Effector memory CD4-positive, alpha-beta T cell (primary cell): ENCODE results near the gene HDHD5.
A peak's percentile ranks its signal among the peaks of the same experiment; 100 is the strongest.

ENCODE experiments used
- DNase-seq, 3 donors: peaks; one replicate each; pipeline ENCODE4 v3.0.0-alpha.2; 2020
- H3K27ac ChIP-seq: 2 replicates; pipeline ENCODE4 v1.7.0; 2013; ENCODE audit warnings: mild to moderate bottlenecking, low read length, moderate library complexity; ENCODE audit not compliant: insufficient read depth, poor library complexity, severe bottlenecking
- H3K27me3 ChIP-seq: replicated peaks from 2 replicates; pipeline ENCODE4 v1.7.0; 2013; ENCODE audit warnings: mild to moderate bottlenecking, low read length; ENCODE audit not compliant: insufficient read depth, control insufficient read depth, poor library complexity, severe bottlenecking
- H3K36me3 ChIP-seq: 2 replicates; pipeline ENCODE4 v1.7.0; 2013; ENCODE audit warnings: mild to moderate bottlenecking, low read length, moderate library complexity; ENCODE audit not compliant: control insufficient read depth, insufficient read depth
- H3K4me1 ChIP-seq: 2 replicates; pipeline ENCODE4 v1.7.0; 2013; ENCODE audit warnings: low read length, mild to moderate bottlenecking; ENCODE audit not compliant: control insufficient read depth, insufficient read depth, poor library complexity, severe bottlenecking
- H3K4me3 ChIP-seq: 2 replicates; pipeline ENCODE4 v1.7.0; 2013; ENCODE audit warnings: low read length, low read depth, mild to moderate bottlenecking; ENCODE audit not compliant: insufficient read depth, poor library complexity, severe bottlenecking
- H3K9me3 ChIP-seq: 2 replicates; pipeline ENCODE4 v1.7.0; 2013; ENCODE audit warnings: mild to moderate bottlenecking, low read length, moderate library complexity; ENCODE audit not compliant: control insufficient read depth

The HDHD5 gene

GRCh38 chr22:17098379-17098819, 60.7 kb downstream of the HDHD5 start:
- Histone ChIP-seq H3K4me3 (no peak overlapping the region), H3K27me3 (no peaks in the 10 kb centered on the region), H3K4me1 (peaks cover 41% of the 10 kb centered on the region), H3K9me3 (no peaks in the 10 kb centered on the region), H3K36me3 (peaks cover 46% of the 10 kb centered on the region), H3K27ac (peak overlapping the region; percentile 32)
- DNase-seq, result no peak

GRCh38 chr22:17097701-17098100, 61.4 kb downstream of the HDHD5 start:
- H3K4me1 ChIP-seq, result peaks cover 47% of the 10 kb centered on the region
- H3K4me3 ChIP-seq, result no peak overlapping the region
- no peak for DNase-seq
- H3K9me3 ChIP-seq, result no peaks in the 10 kb centered on the region
- peaks cover 42% of the 10 kb centered on the region for H3K36me3 ChIP-seq
- peak overlapping the region; percentile 32 for H3K27ac ChIP-seq
- H3K27me3 ChIP-seq, result no peaks in the 10 kb centered on the region

GRCh38 chr22:17097062-17097461, 62.0 kb downstream of the HDHD5 start:
- Histone ChIP-seq H3K27ac (no peak overlapping the region), H3K4me1 (peaks cover 52% of the 10 kb centered on the region), H3K9me3 (no peaks in the 10 kb centered on the region), H3K4me3 (no peak overlapping the region), H3K36me3 (peaks cover 36% of the 10 kb centered on the region), H3K27me3 (no peaks in the 10 kb centered on the region)
- no peak for DNase-seq

DNA sequence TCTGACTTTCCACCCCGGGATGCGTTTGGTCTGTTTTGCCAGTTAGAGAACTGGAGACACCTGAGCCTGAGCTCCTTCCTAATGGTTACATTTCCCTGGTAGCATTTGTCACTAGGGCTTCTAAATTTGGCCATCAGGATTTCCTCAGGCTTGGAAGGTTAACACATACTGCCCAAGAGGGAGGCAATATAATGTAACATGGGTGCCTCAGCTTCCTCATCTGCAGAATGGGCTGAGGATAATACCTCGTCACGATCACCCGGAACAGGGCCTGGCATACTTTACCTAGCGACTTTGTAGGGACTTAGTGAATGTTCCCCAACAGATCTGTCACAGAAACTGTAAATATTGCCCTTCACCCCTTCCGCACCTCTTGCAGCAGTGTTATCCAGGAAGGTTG, 63.0 kb downstream of the HDHD5 start:
- H3K27ac ChIP-seq, result no peak overlapping the region
- no peak for DNase-seq
- H3K36me3 ChIP-seq, result peaks cover 26% of the 10 kb centered on the region
- no peak overlapping the region for H3K4me3 ChIP-seq
- H3K9me3 ChIP-seq, result no peaks in the 10 kb centered on the region
- no peaks in the 10 kb centered on the region for H3K27me3 ChIP-seq
- H3K4me1 ChIP-seq, result peaks cover 62% of the 10 kb centered on the region

DNA sequence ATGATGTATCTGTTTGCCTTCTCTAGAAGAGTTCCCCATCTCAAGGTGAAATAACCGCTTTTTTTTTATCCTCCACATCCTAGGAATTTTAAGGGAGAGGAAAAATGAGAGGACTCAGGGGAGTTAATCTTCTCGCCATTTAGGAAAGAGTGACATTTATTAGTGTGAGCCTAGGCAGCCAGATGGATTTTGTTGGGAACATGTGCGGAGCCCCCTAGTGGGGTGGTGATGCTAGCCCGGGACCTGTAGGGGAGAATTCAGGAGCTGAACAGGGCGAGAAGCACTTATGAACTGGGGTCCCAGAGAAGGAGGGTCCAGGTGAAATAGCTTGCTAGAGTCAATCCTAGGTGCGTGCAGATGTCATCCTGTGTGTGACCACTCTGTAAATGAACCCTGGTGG, 63.5 kb downstream of the HDHD5 start:
- H3K36me3 ChIP-seq, result peaks cover 21% of the 10 kb centered on the region
- no peaks in the 10 kb centered on the region for H3K9me3 ChIP-seq
- no peaks in the 10 kb centered on the region for H3K27me3 ChIP-seq
- peaks cover 67% of the 10 kb centered on the region for H3K4me1 ChIP-seq
- H3K4me3 ChIP-seq, result no peak overlapping the region
- no peak overlapping the region for H3K27ac ChIP-seq
- DNase-seq, result no peak

DNA sequence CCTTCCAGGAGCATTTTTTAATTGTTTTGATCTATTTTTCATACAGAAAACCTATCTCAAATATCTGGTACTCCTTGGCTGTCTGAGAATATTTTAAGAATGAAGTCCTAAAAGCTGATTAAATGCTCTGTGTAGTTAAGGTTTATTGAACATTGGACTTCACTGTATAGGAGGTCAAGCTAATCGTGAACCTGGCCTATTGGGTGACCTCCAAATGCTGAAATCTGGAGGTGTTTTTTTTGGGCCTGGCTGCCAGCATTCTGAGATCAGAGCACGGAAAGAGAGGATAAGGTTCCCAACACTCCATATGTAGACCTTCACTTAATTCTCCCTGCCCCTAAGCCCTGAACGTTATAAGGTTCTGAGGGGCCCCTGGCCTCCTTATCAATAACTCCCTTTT, 66.0 kb downstream of the HDHD5 start:
- no peaks in the 10 kb centered on the region for H3K9me3 ChIP-seq
- H3K4me1 ChIP-seq, result peaks cover 53% of the 10 kb centered on the region
- no peak overlapping the region for H3K4me3 ChIP-seq
- no peak overlapping the region for H3K27ac ChIP-seq
- no peak for DNase-seq
- H3K36me3 ChIP-seq, result peaks cover 2% of the 10 kb centered on the region
- H3K27me3 ChIP-seq, result no peaks in the 10 kb centered on the region

- H3K4me1 ChIP-seq, result peaks cover 56% of the 10 kb centered on the region
- peaks cover 2% of the 10 kb centered on the region for H3K36me3 ChIP-seq
- H3K27me3 ChIP-seq, result no peaks in the 10 kb centered on the region
- H3K4me3 ChIP-seq, result no peak overlapping the region
- no peak for DNase-seq
- H3K27ac ChIP-seq, result no peak overlapping the region
- no peaks in the 10 kb centered on the region for H3K9me3 ChIP-seq
Measured at GRCh38 chr22:17091851-17092250, 67.2 kb downstream of the HDHD5 start.

GRCh38 chr22:17090550-17090949, 68.5 kb downstream of the HDHD5 start:
- no peak for DNase-seq
- H3K27ac ChIP-seq, result no peak overlapping the region
- no peaks in the 10 kb centered on the region for H3K9me3 ChIP-seq
- peaks cover 2% of the 10 kb centered on the region for H3K36me3 ChIP-seq
- no peaks in the 10 kb centered on the region for H3K27me3 ChIP-seq
- peaks cover 63% of the 10 kb centered on the region for H3K4me1 ChIP-seq
- H3K4me3 ChIP-seq, result no peak overlapping the region
